SK-N-SH treated with all-trans-retinoic acid at 6 μM for 48 hours (cell line): Measurements from ENCODE around the gene JPH3.

Source experiments
- ATAC-seq: fragments of 200-7000 bp; cut with Tn5 transposase; 3 replicates; pipeline ENCODE4 v1.9.1; 2020; ENCODE audit warnings: mild to moderate bottlenecking, moderate library complexity
- BACH2 ChIP-seq: fragments of 250-450 bp; sonication (Bioruptor Pico); IDR thresholded peaks from 2 replicates; pipeline ENCODE4 v1.9.0; 2021; ENCODE audit warnings: mild to moderate bottlenecking, borderline replicate concordance
- CSDC2 ChIP-seq: fragments of 250-450 bp; sonication (Bioruptor Pico); IDR thresholded peaks from 2 replicates; pipeline ENCODE4 v1.5.0; 2020; ENCODE audit warnings: mild to moderate bottlenecking, moderate library complexity
- ESRRG ChIP-seq: fragments of 250-450 bp; sonication (Bioruptor Pico); IDR thresholded peaks from 2 replicates; pipeline ENCODE4 v1.6.1; 2021; ENCODE audit warnings: mild to moderate bottlenecking
- GLIS3 ChIP-seq: fragments of 250-450 bp; sonication (Bioruptor Pico); IDR thresholded peaks from 2 replicates; pipeline ENCODE4 v1.5.0; 2020; ENCODE audit warnings: mild to moderate bottlenecking, moderate library complexity
- ISL1 ChIP-seq: fragments of 250-450 bp; sonication (Bioruptor Pico); IDR thresholded peaks from 2 replicates; pipeline ENCODE4 v2.1.2; 2022; ENCODE audit warnings: mild to moderate bottlenecking, moderate library complexity
- OSR1 ChIP-seq: fragments of 250-450 bp; sonication (Bioruptor Pico); IDR thresholded peaks from 2 replicates; pipeline ENCODE4 v1.8.0; 2022; ENCODE audit warnings: moderate library complexity, mild to moderate bottlenecking, inconsistent platforms
- PPARA ChIP-seq: fragments of 250-450 bp; sonication (Bioruptor Pico); IDR thresholded peaks from 2 replicates; pipeline ENCODE4 v1.5.0; 2020; ENCODE audit warnings: mild to moderate bottlenecking, borderline replicate concordance
- RARB ChIP-seq: fragments of 250-450 bp; sonication (Bioruptor Pico); IDR thresholded peaks from 2 replicates; pipeline ENCODE4 v1.8.0; 2021; ENCODE audit warnings: mild to moderate bottlenecking, moderate library complexity
- SNAI2 ChIP-seq: fragments of 250-450 bp; sonication (Bioruptor Pico); IDR thresholded peaks from 2 replicates; pipeline ENCODE4 v1.5.0; 2020; ENCODE audit warnings: mild to moderate bottlenecking, moderate library complexity
- TCF4 ChIP-seq: fragments of 250-450 bp; sonication (Bioruptor Pico); IDR thresholded peaks from 2 replicates; pipeline ENCODE4 v1.8.0; 2021; ENCODE audit warnings: mild to moderate bottlenecking, moderate library complexity, borderline replicate concordance
- TOX ChIP-seq: fragments of 250-450 bp; sonication (Bioruptor Pico); IDR thresholded peaks from 2 replicates; pipeline ENCODE4 v1.8.0; 2021; ENCODE audit warnings: mild to moderate bottlenecking, moderate library complexity, borderline replicate concordance
- TSHZ2 ChIP-seq: fragments of 250-450 bp; sonication (Bioruptor Pico); IDR thresholded peaks from 2 replicates; pipeline ENCODE4 v1.5.0; 2020; ENCODE audit warnings: mild to moderate bottlenecking, moderate library complexity
- ZFP30 ChIP-seq: fragments of 450-650 bp; formaldehyde crosslinking; IDR thresholded peaks from 2 replicates; pipeline ENCODE4 v1.5.0; 2022; ENCODE audit warnings: mild to moderate bottlenecking, moderate library complexity
- ZNF565 ChIP-seq: fragments of 450-650 bp; formaldehyde crosslinking; conservative IDR thresholded peaks from 2 replicates; pipeline ENCODE4 v1.5.0; 2020; ENCODE audit warnings: low read depth, mild to moderate bottlenecking, moderate library complexity
- ZNF70 ChIP-seq: fragments of 450-650 bp; formaldehyde crosslinking; IDR thresholded peaks from 2 replicates; pipeline ENCODE4 v1.5.0; 2020; ENCODE audit warnings: mild to moderate bottlenecking, moderate library complexity
- ZNF8 ChIP-seq: fragments of 450-650 bp; formaldehyde crosslinking; IDR thresholded peaks from 2 replicates; pipeline ENCODE4 v1.5.0; 2020; ENCODE audit warnings: mild to moderate bottlenecking, moderate library complexity
- TF ChIP-seq, protein P1 (sequence below): fragments of 250-450 bp; sonication (Bioruptor Pico); IDR thresholded peaks from 2 replicates; pipeline ENCODE4 v1.5.1; 2021; ENCODE audit warnings: mild to moderate bottlenecking, moderate library complexity
- TF ChIP-seq, protein P2 (sequence below): fragments of 250-450 bp; sonication (Bioruptor Pico); IDR thresholded peaks from 2 replicates; pipeline ENCODE4 v1.5.1; 2020; ENCODE audit warnings: low read depth, mild to moderate bottlenecking, moderate library complexity
- TF ChIP-seq, protein P3 (sequence below): fragments of 250-450 bp; sonication (Bioruptor Pico); IDR thresholded peaks from 2 replicates; pipeline ENCODE4 v1.8.0; 2021; ENCODE audit warnings: low read depth, mild to moderate bottlenecking, moderate library complexity, borderline replicate concordance

The JPH3 gene

GRCh38 chr16:87687998-87688529 is 85.8 kb downstream of the JPH3 start (continued):
- TF ChIP-seq TOX (CRISPR knock-in tag), result no peak
- TF ChIP-seq ISL1 (CRISPR knock-in tag), result no peak

- TF ChIP-seq ESRRG (CRISPR knock-in tag) (no peak), TOX (CRISPR knock-in tag) (no peak), ZFP30 (CRISPR knock-in tag) (no peak), OSR1 (CRISPR knock-in tag) (no peak), ZNF8 (CRISPR knock-in tag) (no peak), GLIS3 (CRISPR knock-in tag) (no peak), ISL1 (CRISPR knock-in tag) (no peak), PPARA (CRISPR knock-in tag) (no peak), SNAI2 (CRISPR knock-in tag) (no peak), BACH2 (no peak), ZNF565 (CRISPR knock-in tag) (no peak), TSHZ2 (no peak), TCF4 (CRISPR knock-in tag) (no peak), CSDC2 (CRISPR knock-in tag) (no peak), RARB (CRISPR knock-in tag) (no peak)
- TF ChIP-seq, protein P1, sequence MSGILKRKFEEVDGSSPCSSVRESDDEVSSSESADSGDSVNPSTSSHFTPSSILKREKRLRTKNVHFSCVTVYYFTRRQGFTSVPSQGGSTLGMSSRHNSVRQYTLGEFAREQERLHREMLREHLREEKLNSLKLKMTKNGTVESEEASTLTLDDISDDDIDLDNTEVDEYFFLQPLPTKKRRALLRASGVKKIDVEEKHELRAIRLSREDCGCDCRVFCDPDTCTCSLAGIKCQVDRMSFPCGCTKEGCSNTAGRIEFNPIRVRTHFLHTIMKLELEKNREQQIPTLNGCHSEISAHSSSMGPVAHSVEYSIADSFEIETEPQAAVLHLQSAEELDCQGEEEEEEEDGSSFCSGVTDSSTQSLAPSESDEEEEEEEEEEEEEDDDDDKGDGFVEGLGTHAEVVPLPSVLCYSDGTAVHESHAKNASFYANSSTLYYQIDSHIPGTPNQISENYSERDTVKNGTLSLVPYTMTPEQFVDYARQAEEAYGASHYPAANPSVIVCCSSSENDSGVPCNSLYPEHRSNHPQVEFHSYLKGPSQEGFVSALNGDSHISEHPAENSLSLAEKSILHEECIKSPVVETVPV (CRISPR knock-in tag), result no peak
- TF ChIP-seq, protein P2, sequence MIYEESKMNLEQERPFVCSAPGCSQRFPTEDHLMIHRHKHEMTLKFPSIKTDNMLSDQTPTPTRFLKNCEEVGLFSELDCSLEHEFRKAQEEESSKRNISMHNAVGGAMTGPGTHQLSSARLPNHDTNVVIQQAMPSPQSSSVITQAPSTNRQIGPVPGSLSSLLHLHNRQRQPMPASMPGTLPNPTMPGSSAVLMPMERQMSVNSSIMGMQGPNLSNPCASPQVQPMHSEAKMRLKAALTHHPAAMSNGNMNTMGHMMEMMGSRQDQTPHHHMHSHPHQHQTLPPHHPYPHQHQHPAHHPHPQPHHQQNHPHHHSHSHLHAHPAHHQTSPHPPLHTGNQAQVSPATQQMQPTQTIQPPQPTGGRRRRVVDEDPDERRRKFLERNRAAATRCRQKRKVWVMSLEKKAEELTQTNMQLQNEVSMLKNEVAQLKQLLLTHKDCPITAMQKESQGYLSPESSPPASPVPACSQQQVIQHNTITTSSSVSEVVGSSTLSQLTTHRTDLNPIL (CRISPR knock-in tag), result no peak
- ATAC-seq, result no peak
Measured at GRCh38 chr16:87688876-87689815, 86.8 kb downstream of the JPH3 start.

- no peak for ATAC-seq
- no peak for TF ChIP-seq OSR1 (CRISPR knock-in tag)
- no peak for TF ChIP-seq ZFP30 (CRISPR knock-in tag)
- TF ChIP-seq TCF4 (CRISPR knock-in tag), result no peak
Measured at GRCh38 chr16:87689956-87690465, 87.7 kb downstream of the JPH3 start.

- ATAC-seq, result no peak
- TF ChIP-seq TSHZ2 (no peak), ZNF70 (CRISPR knock-in tag) (no peak), ZNF8 (CRISPR knock-in tag) (no peak), SNAI2 (CRISPR knock-in tag) (no peak), BACH2 (no peak), PPARA (CRISPR knock-in tag) (no peak), ZFP30 (CRISPR knock-in tag) (no peak)
- TF ChIP-seq, protein P2 (CRISPR knock-in tag), result no peak
- TF ChIP-seq, protein P3, sequence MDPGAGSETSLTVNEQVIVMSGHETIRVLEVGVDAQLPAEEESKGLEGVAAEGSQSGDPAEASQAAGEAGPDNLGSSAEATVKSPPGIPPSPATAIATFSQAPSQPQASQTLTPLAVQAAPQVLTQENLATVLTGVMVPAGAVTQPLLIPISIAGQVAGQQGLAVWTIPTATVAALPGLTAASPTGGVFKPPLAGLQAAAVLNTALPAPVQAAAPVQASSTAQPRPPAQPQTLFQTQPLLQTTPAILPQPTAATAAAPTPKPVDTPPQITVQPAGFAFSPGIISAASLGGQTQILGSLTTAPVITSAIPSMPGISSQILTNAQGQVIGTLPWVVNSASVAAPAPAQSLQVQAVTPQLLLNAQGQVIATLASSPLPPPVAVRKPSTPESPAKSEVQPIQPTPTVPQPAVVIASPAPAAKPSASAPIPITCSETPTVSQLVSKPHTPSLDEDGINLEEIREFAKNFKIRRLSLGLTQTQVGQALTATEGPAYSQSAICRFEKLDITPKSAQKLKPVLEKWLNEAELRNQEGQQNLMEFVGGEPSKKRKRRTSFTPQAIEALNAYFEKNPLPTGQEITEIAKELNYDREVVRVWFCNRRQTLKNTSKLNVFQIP (CRISPR knock-in tag), result no peak
Measured at GRCh38 chr16:87690911-87691685, 88.8 kb downstream of the JPH3 start.
